Peyer's patch (tissue), 4 donors: ENCODE results near the gene FNDC3B.

Source experiments
- CTCF ChIP-seq, 6 experiments: fragments of 450-650 bp in 4 of 6; fragments of 200-600 bp in 2 of 6; sonication (generic) in 1 of 6; IDR thresholded peaks; one replicate each; pipeline ENCODE4 v1.5.1; 2017 to 2019; ENCODE audit warnings: antibody characterized with exemption in 6 of 6, mild to moderate bottlenecking in 3 of 6, moderate library complexity in 1 of 6
- POLR2A ChIP-seq, 2 donors: fragments of 450-650 bp; IDR thresholded peaks; one replicate each; pipeline ENCODE4 v1.5.1; 2017; ENCODE audit warnings: antibody characterized with exemption in 2 of 2, mild to moderate bottlenecking in 2 of 2, moderate library complexity in 2 of 2

GRCh38 chr3:172231318-172231901 is 192.0 kb downstream of the FNDC3B start:
- no peak for TF ChIP-seq POLR2A (IDR thresholded peaks at IDR 0.05)
- no peak for TF ChIP-seq CTCF (IDR thresholded peaks at IDR 0.05)
